Measurements from ENCODE around the gene CFHR5.
"Not testable (repeated sequence)": the region's sequence is repeated elsewhere in the genome, so short reads cannot be mapped to it uniquely, and the experiment has no call there.

Gene CFHR5

DNA sequence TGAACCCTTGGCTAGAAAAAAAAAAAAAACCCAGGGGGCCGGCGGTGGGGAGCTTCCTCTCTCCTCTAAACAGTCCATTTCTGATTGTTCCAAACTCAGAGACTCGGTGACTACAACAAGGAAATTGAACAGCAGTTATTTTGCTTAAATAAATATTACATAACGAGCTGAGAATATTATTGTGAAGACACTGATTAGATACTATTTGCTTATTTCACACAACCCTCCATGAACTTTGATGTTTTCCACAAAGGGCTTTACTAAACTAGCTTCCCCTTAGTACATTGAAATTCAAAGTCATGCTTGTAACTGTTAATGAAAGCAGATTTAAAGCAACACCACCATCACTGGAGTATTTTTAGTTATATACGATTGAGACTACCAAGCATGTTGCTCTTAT is at the start of gene CFHR5:
CFHR5 (plus strand) TSS at position 279 of the 400 bp plus-strand sequence; CDS start at position 388, 109 bp downstream.
- DNase-seq = no peak

DNA sequence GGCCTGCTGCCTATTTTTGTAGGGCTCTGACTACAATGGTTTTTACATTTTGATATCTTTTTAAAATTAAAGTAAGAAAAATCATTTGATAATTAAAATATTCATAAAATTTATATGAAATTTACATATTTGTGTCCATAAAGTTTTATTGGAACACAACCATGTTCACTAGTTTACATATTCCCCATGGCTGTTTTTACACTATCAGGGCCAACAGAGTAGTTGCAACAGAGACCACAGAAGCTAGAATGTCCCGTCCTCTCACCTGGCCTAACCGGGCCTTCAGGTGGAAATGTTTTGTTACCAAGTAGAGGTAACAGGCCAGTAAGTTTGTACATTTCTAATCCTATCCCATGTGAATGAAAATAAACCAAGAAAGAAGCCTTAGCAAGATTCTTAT is 44.5 kb upstream of the CFHR5 start:
- DNase-seq = not testable (repeated sequence)

DNA sequence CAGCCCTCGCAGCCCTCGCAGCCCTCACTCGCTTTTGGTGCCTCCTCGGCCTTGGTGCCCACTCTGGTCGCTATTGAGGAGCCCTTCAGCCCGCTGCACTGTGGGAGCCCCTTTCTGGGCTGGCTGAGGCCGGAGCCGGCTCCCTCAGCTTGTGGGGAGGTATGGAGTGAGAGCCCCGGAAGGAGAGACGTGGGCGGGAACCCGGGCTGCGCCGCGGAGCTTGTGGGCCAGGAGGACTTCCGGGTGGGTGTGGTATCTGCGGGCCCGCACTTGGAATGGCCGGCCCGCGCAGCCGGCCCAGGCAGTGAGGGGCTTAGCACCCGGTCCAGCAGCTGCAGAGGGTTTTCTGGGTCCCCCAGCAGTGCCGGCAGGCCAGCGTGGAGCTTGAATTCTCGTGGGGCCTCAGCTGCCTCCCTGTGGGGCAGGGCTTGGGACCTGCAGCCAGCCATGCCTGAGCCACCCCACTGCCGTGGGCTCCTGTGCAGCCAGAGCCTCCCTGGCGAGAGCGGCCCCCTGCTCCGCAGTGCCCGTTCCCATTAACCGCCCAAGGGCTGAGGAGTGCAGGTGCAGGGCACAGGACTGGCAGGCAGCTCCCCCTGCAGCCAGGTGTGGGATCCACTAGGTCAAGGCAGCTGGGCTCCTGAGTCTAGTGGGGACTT is 43.7 kb upstream of the CFHR5 start:
- no peak for DNase-seq

DNA sequence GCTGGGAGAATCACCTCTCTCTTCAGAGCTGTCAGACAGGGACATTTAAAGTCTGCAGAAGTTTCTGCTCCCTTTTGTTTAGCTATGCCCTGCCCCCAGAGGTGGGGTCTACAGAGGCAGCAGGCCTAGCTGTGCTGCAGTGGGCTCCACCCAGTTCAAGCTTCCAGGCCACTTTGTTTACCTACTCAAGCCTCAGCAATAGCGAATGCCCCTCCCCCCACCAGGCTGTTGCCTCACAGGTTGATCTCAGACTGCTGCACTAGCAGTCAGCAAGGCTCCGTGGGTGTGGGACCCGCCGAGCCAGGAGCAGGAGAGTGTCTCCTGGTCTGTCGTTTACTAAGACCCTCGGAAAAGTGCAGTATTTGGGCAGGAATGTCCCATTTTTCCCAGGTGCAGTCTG is 35.9 kb upstream of the CFHR5 start:
- DNase-seq = not testable (repeated sequence)

DNA sequence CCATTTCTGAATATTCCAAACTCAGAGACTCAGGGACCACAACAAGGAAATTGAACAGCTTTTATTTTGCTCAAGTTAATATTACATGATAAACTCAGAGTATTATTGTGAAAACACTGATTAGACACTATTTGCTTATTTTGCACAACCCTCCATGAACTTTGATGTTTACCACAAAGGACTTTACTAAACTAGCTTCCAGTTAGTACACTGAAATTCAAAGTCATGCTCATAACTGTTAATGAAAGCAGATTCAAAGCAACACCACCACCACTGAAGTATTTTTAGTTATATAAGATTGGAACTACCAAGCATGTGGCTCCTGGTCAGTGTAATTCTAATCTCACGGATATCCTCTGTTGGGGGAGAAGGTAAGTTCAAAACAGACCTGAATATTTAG is 33.8 kb upstream of the CFHR5 start, which contains the start of gene CFHR2:
CFHR2 (plus strand) TSS at position 171 of the 400 bp plus-strand sequence; CDS start at position 314, 143 bp downstream.
- DNase-seq = not testable (repeated sequence)

DNA sequence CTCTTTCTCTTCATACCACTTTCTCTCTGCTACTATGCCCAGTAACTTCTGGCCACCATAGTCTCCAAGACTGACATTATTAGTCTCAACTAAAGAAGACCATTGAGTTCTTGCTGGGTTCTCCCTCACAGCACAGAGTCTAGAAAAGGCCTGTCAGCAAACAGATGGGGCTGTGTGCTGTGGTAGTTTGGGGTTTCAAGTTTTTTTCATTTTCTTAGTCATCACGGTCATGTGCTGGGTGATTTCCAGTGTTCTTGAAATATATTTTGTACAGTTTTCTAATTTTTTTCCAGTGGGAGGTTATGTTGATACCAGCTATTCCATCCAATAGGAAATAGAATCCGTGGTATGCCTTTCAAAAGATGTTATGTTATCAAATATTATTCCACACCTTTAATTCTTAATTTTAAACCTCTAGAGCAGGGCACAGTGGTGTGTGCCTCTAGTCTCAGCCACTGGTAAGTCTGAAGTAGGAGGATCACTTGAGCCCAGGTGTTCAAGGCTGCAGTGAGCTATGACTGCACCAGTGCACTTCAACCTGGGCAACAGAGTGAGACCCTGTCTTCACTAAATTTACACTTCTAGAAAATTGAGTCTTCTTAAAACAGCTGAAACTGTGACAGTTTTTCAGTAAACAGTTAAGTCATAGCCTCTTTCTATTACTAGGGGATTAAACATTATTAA is 25.5 kb upstream of the CFHR5 start:
- DNase-seq = no peak

DNA sequence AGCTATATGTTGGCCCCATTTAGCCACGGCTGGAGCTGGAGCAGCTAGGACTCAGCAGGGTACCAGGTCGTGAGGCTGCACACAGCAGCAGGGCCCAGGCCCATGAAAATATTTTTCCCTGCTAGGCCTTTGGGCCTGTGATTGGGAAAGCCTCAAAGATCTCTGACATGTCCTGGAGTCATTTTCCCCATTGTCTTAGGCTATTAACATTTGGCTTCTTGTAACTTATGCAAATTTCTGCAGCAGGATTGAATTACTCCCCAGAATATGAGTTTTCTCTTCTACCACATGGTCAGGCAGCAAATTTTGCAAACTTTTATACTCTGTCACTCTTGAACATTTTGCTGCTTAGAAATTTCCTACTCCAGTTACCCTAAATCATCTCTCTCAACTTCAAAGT is 22.6 kb upstream of the CFHR5 start:
- DNase-seq = no peak

DNA sequence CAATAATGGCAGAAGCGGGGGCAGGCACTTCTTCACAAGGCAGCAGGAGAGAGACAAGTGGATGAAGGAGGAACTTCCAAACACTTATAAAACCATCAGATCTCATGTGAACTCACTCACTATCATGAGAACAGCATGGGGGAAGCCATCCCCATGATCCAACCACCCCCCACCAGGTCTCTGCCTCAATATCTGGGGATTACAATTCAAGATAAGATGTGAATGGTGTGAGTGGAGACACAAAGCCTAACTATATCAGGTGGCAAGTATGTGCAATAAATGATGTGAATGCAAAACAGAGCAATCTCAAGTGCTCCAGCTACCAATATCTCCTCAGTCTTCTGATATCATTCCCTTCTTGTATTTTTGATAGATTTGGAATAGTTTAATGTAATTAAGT is 21.4 kb upstream of the CFHR5 start:
- no peak for DNase-seq

DNA sequence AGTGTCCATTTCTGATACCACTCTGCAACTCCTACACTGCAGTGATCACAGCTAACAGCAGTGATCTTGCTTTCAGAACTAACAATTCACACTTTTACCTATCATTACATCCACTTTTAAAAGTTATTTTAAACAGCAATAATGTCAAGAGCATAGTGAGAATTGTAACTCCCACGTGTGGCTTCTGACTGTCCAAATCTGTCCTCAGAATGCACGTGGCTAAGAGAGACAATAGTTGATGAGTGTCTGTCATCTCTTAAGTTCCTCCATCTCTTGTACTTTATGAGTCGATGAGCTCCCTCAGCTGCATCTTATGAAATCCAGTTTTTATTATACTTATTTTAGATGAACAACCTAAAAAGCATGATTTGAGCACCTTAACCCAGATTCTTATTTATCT is 16.5 kb upstream of the CFHR5 start:
- no peak for DNase-seq

DNA sequence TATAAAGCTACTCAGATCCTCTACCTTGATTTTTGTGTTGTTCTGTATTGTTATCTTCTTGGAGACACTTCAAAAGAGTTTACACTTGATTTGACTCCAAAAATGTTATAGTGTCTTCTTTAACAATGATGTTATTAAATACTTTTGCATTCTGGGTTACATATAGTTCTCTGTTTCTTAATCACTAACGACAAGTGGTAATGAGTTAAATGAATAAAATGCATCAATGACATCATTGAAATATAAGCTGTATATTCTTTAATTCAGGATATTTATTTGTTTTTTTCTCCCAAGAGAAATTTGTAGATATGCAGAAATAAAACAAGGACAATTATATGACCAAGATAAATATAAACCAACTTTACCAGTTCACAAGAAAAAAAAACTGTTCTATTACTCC is 7.2 kb upstream of the CFHR5 start:
- no peak for DNase-seq

DNA sequence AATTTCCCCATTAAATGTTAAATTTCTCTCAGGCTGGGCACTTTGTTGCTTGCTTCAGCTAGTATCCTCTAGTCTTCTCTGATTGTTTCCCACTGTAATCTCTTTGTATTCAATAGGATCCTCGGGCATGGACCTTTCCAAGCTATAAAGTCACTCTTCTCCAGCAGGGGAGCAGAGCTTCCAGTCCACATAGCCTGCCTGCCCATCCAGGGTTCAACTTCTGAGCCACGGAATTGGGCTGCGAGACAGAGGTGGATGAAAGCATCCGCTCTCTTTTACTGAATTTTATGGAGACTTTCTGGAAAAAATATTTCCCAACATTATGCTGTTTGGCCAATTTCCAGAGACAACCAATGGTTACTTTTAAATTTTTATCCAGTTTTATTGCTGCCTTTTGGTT is 1.1 kb upstream of the CFHR5 start:
- DNase-seq = no peak

DNA sequence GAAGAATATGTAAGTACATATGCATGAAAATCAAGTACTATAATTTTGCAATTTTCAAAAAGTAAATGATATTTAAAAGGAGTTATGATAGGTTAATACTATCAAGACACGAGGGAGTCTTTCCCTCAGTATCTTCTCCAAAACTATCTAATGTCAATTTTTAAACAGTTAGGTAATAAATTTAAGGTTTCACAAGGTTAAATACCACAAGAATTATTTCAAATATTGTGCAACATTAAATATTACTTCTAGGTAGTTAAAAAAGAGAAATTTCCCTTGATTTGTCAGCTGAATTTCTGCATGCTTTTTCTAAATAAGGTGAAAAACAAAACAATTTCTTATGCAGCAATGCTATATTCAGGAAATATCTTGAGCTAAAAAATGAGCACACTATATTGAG is 3.5 kb downstream of the CFHR5 start:
- no peak for DNase-seq

DNA sequence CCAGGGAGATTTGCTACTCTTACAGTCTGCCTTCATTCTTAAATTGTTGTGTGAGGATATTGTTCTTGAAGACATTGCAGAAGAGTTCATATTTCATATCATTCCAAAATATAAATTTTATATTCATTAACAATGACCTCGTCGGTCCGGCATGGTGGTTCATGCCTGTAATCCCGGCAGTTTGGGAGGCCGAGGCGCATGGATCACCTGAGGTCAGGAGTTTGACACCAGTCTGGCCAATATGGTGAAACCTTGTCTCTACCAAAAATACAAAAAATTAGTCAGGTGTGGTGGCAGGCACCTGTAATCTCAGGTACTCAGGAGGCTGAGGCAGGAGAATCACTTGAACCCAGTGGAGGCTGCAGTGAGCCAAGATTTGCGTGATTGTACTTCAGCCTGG is 4.9 kb downstream of the CFHR5 start:
- DNase-seq = not testable (repeated sequence)

DNA sequence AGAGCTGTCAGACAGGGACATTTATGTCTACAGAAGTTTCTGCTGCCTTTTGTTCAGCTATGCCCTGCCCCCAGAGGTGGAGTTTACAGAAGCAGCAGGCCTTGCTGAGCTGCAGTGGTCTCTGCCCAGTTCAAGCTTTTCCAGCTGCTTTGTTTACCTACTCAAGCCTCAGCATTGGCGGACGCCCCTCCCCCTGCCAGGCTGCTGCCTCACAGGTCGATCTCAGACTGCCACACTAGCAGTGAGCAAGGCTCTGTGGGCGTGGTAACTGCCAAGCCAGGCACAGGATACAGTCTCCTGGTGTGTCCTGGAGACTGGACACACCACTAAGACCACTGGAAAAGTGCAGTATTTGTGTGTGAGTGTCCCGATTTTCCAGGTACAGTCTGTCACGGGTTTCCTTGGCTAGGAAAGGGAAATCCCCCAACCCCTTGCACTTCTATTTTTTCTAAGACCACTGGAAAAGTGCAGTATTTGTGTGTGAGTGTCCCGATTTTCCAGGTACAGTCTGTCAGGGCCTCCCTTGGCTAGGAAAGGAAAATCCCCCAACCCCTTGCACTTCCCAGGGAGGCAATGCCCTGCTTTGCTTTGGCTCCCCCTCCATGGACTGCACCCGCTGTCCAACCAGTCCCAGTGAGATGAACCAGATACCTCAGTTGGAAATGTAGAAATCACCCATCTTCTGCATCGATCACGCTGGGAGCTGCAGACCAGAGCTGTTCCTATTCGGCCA is 14.7 kb downstream of the CFHR5 start:
- not testable (repeated sequence) for DNase-seq

DNA sequence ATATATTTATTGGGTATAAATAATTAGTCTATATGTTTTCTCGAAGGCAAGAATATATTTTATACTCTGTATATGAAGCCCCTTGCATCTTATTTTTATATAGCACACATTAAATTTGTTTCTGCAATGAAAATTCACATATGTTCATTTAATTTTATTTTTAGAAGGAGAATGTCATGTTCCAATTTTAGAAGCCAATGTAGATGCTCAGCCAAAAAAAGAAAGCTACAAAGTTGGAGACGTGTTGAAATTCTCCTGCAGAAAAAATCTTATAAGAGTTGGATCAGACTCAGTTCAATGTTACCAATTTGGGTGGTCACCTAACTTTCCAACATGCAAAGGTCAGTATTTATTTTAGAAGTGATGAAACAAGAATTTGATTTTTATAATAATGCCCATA is 16.6 kb downstream of the CFHR5 start:
- no peak for DNase-seq

DNA sequence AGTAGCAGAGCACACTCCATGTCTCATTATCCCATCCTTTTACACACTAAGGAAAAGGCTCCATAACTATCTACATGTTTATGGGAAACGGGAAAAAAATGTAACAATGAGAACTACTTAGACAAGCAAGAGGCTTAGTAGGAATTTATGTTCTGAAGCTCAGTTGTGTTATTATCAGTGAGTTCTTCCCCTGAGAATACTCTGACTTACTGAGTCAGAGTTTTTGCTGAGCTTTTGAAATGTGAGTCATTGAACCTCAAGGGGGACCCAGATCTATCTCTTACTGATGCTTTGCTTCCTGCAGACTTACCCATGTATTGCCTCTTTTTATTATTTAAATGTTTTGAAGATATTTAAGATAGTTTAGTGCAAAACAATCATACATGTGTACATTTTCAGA is 20.1 kb downstream of the CFHR5 start:
- no peak for DNase-seq

DNA sequence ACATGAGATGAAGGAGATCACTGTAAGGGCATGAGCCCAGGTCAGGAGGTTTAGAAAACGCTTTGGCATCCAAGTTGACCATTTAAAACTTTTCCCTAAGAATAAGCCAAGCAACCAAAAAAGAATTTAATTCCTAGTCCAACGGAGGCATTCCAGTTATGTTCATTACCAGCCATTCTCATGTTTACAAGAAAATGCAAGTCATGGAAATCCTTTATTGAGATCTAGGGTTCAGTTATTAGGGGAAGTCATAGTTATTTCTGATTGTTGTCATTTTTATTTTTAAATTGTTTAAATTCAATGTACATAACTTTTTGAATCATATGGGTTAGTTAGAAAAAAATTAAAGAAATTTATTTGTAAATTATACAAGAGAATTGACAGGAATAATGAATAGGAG is 24.5 kb downstream of the CFHR5 start:
- no peak for DNase-seq

DNA sequence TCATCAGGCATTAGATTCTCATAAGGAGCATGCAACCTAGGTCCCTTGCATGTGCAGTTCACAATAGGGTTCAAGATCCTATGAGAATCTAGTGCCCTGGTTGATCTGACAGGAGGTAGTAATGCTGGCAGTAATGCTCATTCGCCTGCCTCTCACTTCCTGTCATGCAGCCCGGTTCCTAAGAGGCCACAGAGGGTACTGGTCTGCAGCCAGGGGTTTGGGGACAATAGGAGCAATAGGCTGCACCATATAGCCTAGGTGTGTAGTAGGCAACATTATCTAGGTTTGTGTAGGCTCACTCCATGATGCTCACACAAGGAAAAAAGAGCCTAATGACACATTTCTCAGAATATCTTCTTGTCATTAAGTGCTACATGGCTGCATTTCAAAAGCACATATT is 25.8 kb downstream of the CFHR5 start:
- no peak for DNase-seq

DNA sequence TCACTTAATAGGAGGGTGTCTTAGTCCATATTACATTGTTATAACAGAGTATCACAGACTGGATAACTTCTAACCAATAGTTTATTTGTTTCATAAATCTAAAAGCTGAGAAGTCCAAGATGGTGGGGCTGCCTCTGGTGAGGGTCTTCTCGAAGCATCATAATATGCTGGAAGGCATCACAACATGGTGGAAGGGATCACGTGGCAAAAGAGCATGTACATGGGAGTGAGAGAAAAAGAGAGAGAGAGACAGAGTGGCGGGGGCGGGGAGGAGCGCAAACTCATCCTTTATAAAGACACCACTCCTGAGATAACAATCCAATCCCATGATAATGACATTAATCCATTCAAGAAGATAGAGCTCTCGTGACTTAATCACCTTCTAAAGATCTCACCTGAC is 31.5 kb downstream of the CFHR5 start:
- no peak for DNase-seq

DNA sequence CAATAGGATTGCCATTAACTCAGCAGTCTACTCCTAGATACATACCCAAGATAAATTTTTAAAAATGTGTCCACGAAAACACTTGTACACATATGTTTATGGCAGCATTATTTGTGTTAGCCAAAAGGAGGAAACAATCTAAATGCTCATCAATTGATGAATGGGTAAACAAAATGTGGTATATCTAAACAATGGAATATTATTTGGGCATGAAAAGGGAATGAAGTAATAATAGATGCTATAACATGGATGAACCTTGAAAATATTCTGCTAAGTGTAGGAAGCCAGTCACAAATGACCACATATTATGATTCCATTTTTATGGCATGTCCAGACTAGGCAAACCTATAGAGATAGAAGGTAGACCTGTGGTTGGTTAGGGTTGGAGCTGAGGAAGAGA is 34.3 kb downstream of the CFHR5 start:
- DNase-seq = no peak

DNA sequence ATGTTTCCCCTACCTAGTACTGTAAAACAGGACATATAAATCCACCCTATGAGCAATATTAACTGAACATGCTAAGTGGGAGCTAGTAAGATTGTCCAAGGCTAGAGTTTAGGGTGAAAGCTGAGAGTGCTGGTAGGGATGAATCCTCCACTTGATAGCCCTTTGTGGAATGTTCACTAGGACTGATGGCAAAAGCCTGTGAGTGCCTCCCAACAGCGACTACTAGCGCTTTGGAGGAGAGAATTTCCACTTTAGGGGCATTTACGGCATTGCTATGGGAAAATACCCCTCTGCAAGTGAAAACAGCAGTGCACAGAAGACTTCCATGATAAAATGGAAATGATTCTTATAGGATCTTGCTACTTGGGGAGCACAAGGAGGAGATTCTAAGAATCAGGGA is 35.9 kb downstream of the CFHR5 start:
- no peak for DNase-seq

DNA sequence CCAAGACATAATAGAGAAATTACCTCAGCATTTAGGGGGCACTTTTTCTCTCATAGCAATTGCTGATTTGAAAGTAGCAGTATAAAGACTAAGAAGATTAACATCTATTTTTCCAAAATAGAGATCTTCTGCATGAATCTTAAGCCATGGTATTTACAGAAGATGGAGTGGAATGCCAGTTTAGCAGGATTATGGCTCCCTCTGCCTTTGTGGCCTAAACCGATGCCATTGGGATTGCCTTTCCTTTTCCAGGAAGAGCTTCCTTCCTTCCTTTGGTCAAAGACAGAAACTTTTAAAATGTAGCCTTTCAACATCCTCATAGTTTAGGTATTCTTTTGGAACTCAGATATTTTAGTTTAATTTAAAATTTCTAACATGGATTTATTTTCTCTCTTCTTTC is 39.4 kb downstream of the CFHR5 start:
- DNase-seq = no peak

DNA sequence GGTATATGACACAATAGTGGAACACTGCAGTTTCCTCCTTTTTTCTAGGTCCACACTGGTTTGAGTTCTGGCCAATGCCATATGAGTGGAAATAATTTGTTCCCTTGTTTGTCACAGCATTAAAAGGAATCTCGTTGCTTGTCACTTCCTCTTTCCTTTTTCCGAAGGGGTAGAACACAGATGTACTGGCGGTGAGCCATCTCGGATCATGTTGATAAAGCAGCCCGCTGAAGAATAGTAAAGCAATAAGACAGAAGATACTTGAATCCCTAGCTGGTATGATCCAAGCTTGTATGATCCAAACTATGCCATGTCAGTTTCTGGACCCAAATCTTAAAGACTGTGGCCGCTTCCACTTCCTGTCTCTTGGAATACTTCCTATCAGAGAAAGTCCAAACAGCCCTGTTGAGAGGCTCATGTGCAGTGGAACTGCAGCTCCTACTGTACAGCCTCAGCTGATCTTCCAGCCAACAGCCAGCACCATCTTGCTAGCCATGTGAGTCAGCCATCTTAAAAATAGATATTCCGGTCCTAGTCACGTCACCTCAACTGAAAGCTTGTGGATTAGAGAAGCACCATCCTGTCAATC is 40.3 kb downstream of the CFHR5 start:
- no peak for DNase-seq

DNA sequence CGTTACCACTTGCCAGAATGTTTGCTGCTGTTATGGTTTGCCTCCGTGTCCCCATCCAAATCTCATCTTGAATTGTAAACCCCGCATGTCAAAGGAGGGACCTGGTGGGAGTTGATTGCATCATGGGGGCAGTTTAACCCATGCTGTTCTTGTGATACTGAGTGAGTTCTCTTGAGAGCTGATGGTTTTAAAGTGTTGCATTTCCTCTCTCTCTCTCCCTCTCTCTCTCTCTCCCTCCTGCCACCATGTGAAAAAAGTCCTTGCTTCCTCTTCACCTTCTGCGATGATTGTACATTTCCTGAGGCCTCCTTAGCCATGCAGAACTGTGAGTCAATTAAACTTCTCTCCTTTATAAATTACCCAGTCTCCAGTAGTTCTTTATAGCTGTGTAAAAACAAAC is 44.4 kb downstream of the CFHR5 start:
- DNase-seq = no peak

All from NCI-H1436 treated with DMSO at 0.1 percent for 48 hours (cell line).